GM18498 (cell line): ENCODE measurements around the gene CCDC33.

ENCODE experiments used
- ATAC-seq: cut with Tn5 transposase; IDR thresholded peaks from one replicate; pipeline ENCODE4 v1.9.1; 2021; ENCODE audit warnings: mild to moderate bottlenecking, moderate library complexity; ENCODE audit not compliant: unreplicated experiment

CCDC33 gene

DNA sequence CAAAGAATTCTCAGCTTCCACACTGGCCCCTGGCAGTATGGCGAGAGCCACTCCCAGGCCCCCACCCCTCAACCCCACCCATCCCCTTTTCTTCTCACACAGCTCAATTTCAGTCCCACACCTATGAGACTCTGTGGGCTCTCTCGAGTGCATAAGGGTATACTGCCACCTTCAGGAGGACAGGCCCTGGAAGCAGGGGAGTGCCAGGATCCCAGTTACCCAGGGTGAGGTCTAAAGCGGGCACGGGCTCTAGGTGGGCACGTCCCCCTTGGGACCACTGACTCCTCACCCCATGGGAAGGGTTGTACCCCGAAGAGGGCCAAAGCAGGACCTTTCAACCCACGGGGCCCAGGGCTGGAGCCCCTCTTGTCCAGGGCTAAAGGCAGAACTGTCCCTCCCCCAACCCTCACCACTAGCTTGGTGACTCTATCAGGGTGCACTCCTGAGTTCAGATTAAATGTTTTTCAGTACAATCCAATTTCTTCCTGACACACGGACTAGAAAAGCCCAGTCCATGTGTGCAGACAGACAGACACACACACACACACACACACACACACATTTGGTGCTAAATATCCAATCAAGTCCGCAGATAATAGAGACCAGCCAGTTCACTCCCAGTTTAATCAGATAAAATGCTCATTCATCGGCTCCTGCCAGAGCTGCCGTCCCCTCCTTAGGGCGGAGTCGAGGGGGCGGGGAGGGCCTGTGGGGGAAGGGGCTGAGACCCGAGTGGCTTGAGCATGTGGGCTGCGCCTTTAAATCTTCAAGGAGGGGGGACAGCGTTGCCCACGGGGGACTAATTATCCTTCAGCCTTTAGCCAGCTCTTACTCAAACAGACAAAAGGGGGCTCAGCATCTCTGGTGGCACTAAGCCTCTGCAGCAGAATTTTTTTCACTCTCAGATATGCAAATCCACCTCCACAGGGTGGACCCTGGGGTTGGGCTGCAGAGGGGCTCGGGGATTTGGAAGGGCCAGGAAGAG lies 72.0 kb downstream of the CCDC33 start:
- no peak for ATAC-seq

DNA sequence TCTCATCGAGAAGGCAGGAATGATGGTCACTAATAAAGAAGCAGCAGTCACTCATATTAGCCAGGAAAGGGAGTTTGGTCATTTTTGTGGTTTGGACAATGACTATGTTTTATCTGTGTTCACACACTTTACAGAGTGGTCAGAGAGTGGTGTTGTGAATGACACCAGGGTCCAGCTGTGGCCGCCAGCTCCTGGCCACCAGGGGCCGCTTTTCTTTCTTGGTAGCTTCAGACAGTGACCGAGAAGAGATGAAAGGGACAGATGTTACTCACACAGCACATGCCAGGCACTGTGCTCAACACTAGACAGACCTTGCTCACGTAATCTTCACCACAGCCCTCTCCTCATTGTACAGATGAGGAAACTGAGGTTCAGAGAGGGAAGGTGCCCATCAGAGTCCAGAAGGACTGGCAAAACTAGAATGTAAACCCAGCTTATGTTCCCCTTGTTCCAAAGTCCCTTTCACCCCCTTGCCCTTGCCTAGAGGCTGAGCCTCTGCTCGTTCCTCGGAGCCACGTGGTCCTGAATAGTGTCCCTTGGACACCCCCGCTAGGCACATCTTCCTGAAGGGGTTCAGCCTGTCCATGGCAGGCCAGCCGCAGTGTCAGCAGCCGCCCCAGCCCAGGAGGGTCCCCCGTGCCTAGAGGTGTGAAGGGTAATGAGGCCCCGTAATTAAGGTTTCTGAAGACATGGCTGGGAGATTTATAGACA lies 75.8 kb downstream of the CCDC33 start:
- no peak for ATAC-seq

GRCh38 chr15:74312445-74313007 lies 76.4 kb downstream of the CCDC33 start:
- no peak for ATAC-seq

DNA sequence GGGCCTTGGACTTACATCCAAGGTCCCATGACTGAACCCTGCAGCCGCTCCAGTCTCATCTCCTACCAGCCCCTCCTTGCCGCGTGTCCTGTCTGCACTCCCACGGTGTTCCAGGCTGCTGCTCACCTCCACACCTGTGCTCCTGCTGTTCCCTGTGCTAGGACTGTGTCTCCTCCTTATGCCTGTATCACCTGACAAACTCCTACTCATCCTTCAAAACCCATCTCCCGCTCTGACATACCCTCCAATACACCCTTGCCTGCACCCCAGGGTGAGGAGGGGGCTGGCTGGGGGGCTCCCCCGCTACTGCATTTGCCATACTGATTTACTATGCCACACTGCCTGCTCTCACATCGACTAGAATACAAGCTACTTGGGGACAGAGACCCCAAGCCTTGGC lies 77.8 kb downstream of the CCDC33 start:
- no peak for ATAC-seq

DNA sequence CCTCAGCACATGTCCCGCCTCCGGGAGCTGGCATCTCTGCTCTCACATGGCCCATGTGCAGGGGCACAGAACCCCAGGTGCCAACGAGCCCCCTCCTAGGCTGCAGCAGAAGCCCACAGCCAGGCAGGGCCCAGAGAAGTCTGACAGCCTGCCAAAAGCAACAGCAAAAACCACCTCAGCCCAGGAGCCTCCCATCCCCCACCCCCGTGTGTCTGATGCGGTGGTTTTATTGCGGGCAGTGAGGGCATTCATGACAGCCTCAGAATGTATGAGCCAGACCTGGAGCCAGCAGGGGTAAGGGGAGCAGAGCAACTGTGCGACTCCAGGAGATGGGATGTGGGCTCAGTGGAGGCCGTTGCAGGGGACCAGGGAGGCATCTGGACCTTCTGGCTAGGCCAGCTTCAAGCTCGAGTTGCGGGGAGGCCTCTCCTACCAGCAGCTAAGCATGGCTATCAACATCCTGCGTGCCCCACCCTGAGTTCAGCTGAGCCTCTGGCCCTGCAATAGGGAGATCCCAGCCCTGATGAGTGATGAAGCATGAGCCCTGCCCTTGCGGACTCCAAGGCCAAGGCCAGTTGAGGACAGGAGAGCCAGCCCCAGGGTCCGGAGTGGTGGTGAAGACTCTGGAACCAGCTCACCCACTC lies 78.8 kb downstream of the CCDC33 start:
- no peak for ATAC-seq

DNA sequence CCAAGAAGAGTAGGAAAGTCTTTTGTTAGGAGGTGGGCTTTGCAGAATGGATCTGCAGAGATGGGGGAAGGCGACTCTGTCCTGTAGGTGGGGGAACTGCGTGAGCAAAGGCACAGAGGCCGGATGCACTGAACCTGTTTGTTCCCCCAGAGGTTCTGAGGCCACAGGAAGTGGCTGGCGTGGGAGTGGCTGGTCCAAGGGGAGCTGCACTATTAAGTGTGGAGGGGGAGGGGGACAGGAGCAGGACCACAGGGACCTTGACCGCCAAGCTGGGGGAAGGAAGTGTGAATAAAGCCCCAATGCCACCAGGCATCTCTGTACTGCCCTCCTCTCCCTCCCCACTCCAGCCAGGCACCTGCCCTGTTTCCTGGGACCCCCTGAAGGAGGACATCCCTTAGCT lies 79.5 kb downstream of the CCDC33 start:
- ATAC-seq, result no peak

DNA sequence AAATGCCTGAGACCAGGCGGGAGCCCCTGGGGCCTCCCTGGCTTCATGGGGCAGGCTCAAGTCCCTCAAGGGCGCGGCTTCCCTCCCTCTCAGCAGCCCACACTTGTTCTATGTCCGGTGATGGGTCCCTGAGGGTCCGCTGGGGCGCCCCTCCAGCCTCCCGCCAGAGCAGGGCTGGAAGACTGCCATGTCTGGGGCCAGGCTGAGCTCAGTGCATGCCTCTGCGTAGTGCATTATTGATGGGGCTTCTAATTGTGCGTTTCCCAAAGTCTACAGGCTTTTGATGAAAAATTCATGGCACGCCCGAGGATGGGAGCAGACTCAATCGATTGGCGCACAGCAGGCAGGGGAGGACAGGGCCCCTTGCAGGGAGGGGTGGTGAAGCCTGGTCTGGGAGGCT lies 80.0 kb downstream of the CCDC33 start:
- ATAC-seq, result no peak

- ATAC-seq, result no peak
These were observed 81.8 kb downstream of the CCDC33 start for GRCh38 chr15:74317820-74318375.

GRCh38 chr15:74318376-74319137 lies 82.4 kb downstream of the CCDC33 start:
- no peak for ATAC-seq

DNA sequence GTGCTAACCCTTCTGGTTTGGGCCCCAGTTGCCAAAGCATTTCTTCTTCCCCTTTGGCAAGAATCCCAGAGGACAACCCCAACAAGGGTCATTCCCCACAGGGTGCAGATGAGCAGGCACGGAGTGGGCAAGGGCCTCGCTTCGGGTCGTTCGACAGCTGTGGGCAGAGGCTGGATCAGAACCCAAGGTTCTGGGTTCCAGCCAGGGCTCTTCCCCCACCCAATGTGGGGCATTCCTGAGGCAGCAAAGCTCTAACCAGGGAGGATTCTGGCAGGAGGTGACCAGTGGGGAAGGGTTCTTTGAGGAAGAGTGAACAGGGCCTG lies 83.0 kb downstream of the CCDC33 start:
- ATAC-seq, result no peak

DNA sequence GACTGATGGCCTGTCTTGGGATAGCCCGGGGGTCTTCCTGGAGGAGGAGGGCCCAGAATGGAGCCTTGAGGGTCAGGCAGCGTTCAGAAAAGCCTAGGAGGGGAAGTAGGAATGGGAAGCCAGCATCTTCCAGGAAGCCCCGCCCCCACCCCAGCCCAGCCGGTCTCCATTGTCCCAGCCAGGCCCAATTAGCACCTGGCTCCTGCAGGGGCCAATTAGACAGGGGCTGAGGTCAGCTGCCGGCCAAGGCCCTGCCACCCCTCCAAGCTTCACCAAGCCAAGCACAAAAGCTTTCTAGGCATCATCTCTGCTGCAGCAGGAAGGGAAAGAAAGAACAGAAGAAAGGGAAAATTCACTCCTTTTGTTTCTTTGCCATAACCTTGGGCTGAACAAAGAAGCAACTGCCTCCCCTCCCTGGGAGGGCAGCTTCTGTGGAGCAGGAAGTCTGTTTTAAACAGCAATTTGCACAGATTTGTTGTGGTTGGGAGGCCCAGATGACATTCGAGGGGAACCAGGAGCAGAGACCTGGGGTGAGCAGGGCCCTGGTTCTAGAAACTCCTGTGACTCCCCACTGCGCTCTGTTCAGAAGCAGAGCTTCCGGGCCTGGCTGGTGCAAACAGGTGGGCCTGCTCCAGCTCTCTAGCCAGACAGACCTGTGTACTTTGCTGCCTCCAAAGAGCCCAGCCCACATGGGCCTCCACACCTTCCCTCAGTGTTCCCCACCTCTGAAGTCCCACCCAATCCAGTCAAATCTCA lies 83.6 kb downstream of the CCDC33 start:
- no peak for ATAC-seq

DNA sequence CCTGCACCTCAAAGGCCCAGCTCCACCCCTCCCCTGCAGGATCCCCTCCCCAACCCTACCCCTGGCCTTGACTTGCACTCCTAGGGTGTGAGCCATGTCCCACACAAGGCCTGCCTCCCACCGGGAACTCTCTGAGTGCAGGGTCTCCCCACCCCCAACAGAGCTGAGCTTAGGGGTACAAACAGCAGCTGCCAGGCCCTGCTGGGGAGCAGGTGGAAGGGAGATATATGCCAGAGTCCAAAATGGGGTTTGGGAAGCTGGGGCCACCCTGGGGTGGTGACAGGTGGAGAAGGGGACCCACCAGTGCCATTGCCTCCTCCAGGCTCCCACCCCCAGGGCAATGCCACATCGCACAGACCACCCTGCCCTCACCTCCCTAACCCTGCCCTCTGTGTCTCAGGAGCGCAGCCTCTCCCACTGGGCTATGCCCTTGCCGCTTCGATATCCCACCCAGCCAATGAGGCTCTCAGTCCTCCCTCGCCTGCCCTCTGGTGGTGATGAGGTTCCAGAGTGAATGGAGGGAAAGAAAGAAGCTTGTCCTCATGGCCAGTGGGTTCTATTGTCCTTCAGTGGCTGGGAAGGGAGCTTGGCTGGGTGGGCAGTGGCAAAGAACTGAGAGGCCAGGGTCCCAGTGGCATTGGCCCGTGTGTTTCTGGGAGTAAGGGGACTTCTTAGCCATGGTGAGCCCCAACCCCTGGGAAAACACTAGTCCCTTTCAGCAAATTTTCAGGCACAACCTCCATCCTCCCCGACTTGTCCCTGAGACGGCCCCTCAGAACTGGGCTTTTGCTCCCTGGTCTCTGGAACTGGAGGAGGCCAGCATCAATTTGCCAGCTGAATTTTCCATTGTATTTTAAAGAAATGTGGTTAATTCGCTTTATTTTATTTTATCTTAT lies 84.5 kb downstream of the CCDC33 start:
- no peak for ATAC-seq

- ATAC-seq, result no peak
These were observed 86.5 kb downstream of the CCDC33 start for GRCh38 chr15:74322558-74323180.

DNA sequence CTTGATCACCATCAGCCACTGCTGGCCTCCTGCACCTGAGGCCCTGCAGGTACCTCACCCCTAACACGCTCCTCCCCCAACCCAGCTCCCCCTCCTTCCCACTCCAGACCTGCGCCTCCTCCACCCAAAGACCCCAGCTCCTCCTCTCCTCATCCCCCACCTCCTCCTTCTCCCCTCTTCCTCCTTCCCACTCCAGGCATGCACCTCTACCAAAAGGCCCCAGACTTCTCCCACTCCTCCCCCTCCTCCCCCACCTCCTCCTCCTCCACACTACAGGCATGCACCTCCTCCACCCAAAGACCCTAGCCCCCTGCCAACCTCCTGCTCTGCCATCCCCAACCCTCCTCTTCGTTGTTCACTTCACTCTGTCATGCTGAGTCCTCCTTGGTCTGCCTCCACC lies 88.6 kb downstream of the CCDC33 start:
- ATAC-seq, result no peak

GRCh38 chr15:74326746-74327145 lies 90.6 kb downstream of the CCDC33 start:
- ATAC-seq, result no peak

- ATAC-seq, result no peak
These were observed 91.6 kb downstream of the CCDC33 start for GRCh38 chr15:74327756-74328155.

DNA sequence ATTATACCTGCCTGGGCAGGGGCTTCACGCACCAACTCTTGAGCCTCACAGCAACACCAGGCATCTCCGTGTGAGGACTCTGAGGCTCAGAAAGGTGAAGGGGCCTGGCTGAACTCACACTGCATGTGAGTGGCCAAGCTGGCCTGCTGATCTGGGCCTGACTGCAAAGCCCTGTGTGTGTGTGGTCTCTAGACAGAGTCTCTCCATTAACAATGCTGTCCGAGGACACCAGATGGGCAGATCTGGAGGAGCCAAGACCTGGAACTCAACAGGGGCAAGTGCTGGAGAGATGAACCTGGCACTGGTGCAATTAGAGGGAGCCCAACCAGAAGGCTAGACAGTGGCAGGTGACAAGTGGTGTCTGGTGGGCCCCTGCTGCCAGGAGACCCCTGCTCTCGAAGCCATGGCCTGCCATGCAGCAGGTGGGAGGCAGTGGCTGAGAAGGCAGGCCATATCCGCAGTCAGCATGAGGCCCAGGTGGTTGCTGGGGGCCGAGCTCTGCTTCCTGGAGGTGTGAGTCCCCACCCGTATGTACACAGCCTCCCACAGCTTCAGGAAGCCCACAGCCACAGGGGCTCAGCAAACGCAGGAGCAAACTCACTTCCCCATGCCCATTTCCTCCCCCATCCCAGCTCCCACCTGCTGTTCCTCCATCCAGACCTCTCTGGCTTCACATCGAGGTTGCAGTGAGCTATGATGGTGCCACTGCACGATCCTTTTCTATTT lies 92.4 kb downstream of the CCDC33 start:
- no peak for ATAC-seq
